ENCODE data around the gene CPSF6. TPM values are rescaled to one million over a fixed set of nuclear protein-coding genes. Genes with fewer than 3 reads are reported as not detected.

CPSF6 gene
- total and polyA plus RNA-seq, 2 of the 8 experiments (the other 6 are each of a cell fraction or from before 2014, with no cell fraction given): 92.7 to 167 TPM

DNA sequence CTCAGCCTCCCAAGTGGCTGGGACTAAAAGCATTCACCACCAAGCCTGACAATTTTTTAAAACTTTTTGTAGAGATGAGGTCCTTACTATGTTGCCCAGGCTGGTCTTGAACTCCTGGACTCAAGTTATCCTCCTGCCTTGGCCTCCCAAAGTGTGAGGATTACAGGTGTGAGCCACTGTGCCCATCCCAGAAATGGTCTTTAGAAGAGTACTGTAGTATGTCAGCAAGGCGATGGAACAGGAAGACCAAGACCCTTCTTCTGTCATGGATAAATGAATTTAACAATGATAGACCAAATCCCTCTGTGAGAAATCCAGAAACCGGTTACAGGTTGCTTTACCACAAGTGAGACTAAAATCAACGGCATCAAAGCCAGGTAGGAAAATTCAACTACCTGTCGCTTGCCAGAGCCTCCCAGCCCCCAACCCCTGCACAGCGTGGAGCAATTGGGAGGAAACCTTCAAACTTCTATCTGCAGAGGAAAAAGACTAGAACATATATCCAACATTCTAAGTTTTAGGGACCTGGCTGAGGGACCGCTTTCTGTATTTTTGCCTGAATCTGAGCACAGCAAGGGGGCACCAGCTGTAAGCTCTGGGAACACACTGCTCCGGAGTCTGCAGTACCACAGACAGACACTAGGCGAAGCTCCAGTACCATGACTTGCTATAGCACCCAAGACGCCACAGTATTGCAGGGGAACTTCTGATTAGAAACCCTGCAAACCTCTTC lies 51.3 kb downstream of the CPSF6 start (continued):
- TF ChIP-seq JUND (IDR thresholded peaks at IDR 0.05; ENCODE audit: low read length) (peak; percentile 32; the same call in 1 of the 2 replicates), TCF12 (IDR thresholded peaks at IDR 0.05; ENCODE audit: low read depth, low read length) (0 out of 2 replicates have a peak, but pooled peaks have one; percentile 53), POU5F1 (IDR thresholded peaks at IDR 0.05; ENCODE audit: low read depth, low read length) (no peak), SIN3A (conservative IDR thresholded peaks at IDR 0.05 in 1 of 2, IDR thresholded peaks at IDR 0.05 in 1 of 2; ENCODE audit: low read depth in 1 of 2, low read length in 2 of 2) (peak in 1 of 2 experiments; percentile 70; a peak in 2 of 4 replicates), SP4 (IDR thresholded peaks at IDR 0.05; ENCODE audit: low read length) (no peak), RNF2 (IDR thresholded peaks at IDR 0.05; ENCODE audit: borderline replicate concordance, low read depth, low read length, missing control alignments, poor library complexity, severe bottlenecking) (no peak), SUZ12 (IDR thresholded peaks at IDR 0.05; ENCODE audit: low read length) (no peak)
